Osteoblast (primary cell): ENCODE measurements around the gene ADK. TPM values are rescaled to one million over a fixed set of nuclear protein-coding genes. Genes with fewer than 3 reads are reported as not detected.

Source experiments
- DNase-seq: peaks from one replicate; pipeline ENCODE4 v3.0.0; 2011; ENCODE audit warnings: low spot score, mixed read lengths; ENCODE audit not compliant: insufficient read length; ENCODE audit errors: missing footprints
- H2AFZ ChIP-seq: 2 replicates; pipeline ENCODE4 v1.6.0; 2011; ENCODE audit warnings: mild to moderate bottlenecking, low read length
- H3K27ac ChIP-seq: 2 replicates; pipeline ENCODE4 v1.5.1; 2011; ENCODE audit warnings: mild to moderate bottlenecking, low read depth, low read length, moderate library complexity
- H3K27me3 ChIP-seq: 2 replicates; pipeline ENCODE4 v1.6.0; 2012; ENCODE audit warnings: mild to moderate bottlenecking, control low read depth, inconsistent platforms, low read length, moderate library complexity; ENCODE audit not compliant: insufficient read depth
- H3K36me3 ChIP-seq: 2 replicates; pipeline ENCODE4 v1.5.1; 2011; ENCODE audit warnings: mild to moderate bottlenecking, low read length, control low read depth, moderate library complexity; ENCODE audit not compliant: insufficient read depth
- H3K4me1 ChIP-seq: 2 replicates; pipeline ENCODE4 v1.5.1; 2011; ENCODE audit warnings: mild to moderate bottlenecking, low read length, control low read depth, moderate library complexity; ENCODE audit not compliant: insufficient read depth
- H3K4me2 ChIP-seq: 2 replicates; pipeline ENCODE4 v1.6.0; 2011; ENCODE audit warnings: mild to moderate bottlenecking, low read length; ENCODE audit not compliant: insufficient read depth
- H3K4me3 ChIP-seq: fragments of 200-600 bp; sonication (generic); 3 replicates; pipeline ENCODE4 v1.5.1; 2012; ENCODE audit warnings: mild to moderate bottlenecking, low read length, inconsistent platforms; ENCODE audit not compliant: insufficient read depth
- H3K79me2 ChIP-seq: 2 replicates; pipeline ENCODE4 v1.6.0; 2012; ENCODE audit warnings: mild to moderate bottlenecking, low read length, control low read depth, inconsistent platforms; ENCODE audit not compliant: insufficient read depth
- H3K9me3 ChIP-seq: 2 replicates; pipeline ENCODE4 v1.5.1; 2011; ENCODE audit warnings: low read depth, low read length, control low read depth
- H4K20me1 ChIP-seq: 2 replicates; pipeline ENCODE4 v1.6.0; 2012; ENCODE audit warnings: mild to moderate bottlenecking, low read length, control low read depth; ENCODE audit not compliant: insufficient read depth
- CTCF ChIP-seq: IDR thresholded peaks from 2 replicates; pipeline ENCODE4 v1.5.1; 2011; ENCODE audit warnings: mild to moderate bottlenecking, low read depth, low read length, moderate library complexity; ENCODE audit errors: extremely low read depth
- total RNA-seq: library from RNA; depleted of rRNA; stranded (reverse); fragments of >200 nt; gene quantifications from 2 replicates; pipeline ENCODE4 v1.2.3, GENCODE V29; 2012

The ADK gene
- total RNA-seq, 1 donor, result 34.0 TPM

- Histone ChIP-seq H3K79me2 (peaks cover 32% of the 10 kb centered on the region), H3K4me3 (no peak overlapping the region), H3K4me1 (no peaks in the 10 kb centered on the region), H4K20me1 (no peaks in the 10 kb centered on the region), H2AFZ (no peak overlapping the region), H3K9me3 (no peaks in the 10 kb centered on the region), H3K4me2 (no peak overlapping the region), H3K27ac (no peak overlapping the region), H3K27me3 (no peaks in the 10 kb centered on the region), H3K36me3 (no peaks in the 10 kb centered on the region)
- DNase-seq, result no peak
- no peak for TF ChIP-seq CTCF
Measured at GRCh38 chr10:74307061-74307651, 156.1 kb downstream of the ADK start.

GRCh38 chr10:74310652-74311257, 159.7 kb downstream of the ADK start:
- Histone ChIP-seq H3K79me2 (peaks cover 19% of the 10 kb centered on the region), H3K27me3 (no peaks in the 10 kb centered on the region), H3K36me3 (no peaks in the 10 kb centered on the region), H2AFZ (no peak overlapping the region), H3K27ac (no peak overlapping the region), H3K4me3 (no peak overlapping the region), H3K9me3 (no peaks in the 10 kb centered on the region), H4K20me1 (no peaks in the 10 kb centered on the region), H3K4me2 (no peak overlapping the region), H3K4me1 (peaks cover 3% of the 10 kb centered on the region)
- no peak for TF ChIP-seq CTCF
- no peak for DNase-seq

DNA sequence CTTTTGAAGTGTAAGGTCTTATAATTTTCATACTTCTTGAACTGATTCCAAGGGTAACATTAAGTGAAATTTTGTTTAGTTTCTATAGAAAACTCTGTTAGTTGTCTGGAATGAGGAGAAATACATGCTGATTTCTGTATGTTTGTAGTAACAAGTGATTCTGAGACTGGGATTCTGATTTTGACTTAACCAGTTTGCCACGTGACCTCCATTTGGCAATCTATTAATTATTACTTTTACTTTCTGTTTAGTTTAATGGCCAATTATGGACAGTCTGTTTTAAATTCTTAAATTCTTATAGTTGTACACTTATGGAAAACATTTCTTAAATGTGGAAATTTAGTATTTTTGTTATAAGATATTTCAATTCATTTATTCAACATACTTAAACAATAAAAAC, 163.1 kb downstream of the ADK start:
- no peak overlapping the region for H3K4me3 ChIP-seq
- H2AFZ ChIP-seq, result no peak overlapping the region
- no peaks in the 10 kb centered on the region for H3K9me3 ChIP-seq

GRCh38 chr10:74320026-74320425, 169.0 kb downstream of the ADK start:
- Histone ChIP-seq H3K27ac (no peak overlapping the region), H2AFZ (no peak overlapping the region), H3K4me1 (no peaks in the 10 kb centered on the region), H3K9me3 (no peaks in the 10 kb centered on the region), H3K79me2 (peaks cover 5% of the 10 kb centered on the region), H3K27me3 (no peaks in the 10 kb centered on the region), H3K4me3 (no peak overlapping the region), H3K4me2 (no peak overlapping the region), H3K36me3 (no peaks in the 10 kb centered on the region), H4K20me1 (no peaks in the 10 kb centered on the region)
- no peak for DNase-seq
- no peak for TF ChIP-seq CTCF

More for the DNA sequence above, 163.1 kb downstream of the ADK start:
- H3K4me2 ChIP-seq, result peak overlapping the region; percentile 56
- H3K27ac ChIP-seq, result no peak overlapping the region
- no peaks in the 10 kb centered on the region for H4K20me1 ChIP-seq
- TF ChIP-seq CTCF, result no peak
- no peaks in the 10 kb centered on the region for H3K27me3 ChIP-seq
- peaks cover 4% of the 10 kb centered on the region for H3K79me2 ChIP-seq
- DNase-seq, result no peak
- H3K4me1 ChIP-seq, result peaks cover 3% of the 10 kb centered on the region
- no peaks in the 10 kb centered on the region for H3K36me3 ChIP-seq
